IMR-90 (cell line): ENCODE data around the gene FOXO3. TPM values are rescaled to one million over a fixed set of nuclear protein-coding genes. Genes with fewer than 3 reads are reported as not detected.

ENCODE experiments used
- ATAC-seq: fragments of 200-7000 bp; cut with Tn5 transposase; 2 replicates; pipeline ENCODE4 v1.9.1; 2020; ENCODE audit warnings: low read depth, mild to moderate bottlenecking, moderate library complexity
- BruUV-seq: library from RNA; stranded (reverse); fragments of 400-500 nt; replicated peaks from 2 replicates; lab custom pipeline; 2021; lab: Mats Ljungman, UMichigan
- CTCF ChIA-PET: fragments of 300-600 bp; formaldehyde crosslinking; extraction: SDS; loops from one replicate; lab custom pipeline; 2021; ENCODE audit warnings: antibody characterized with exemption; lab: Yijun Ruan, JAX
- POLR2A ChIA-PET: fragments of 300-600 bp; sonication (Branson Sonifier 250); formaldehyde crosslinking; loops from one replicate; lab custom pipeline; 2022; ENCODE audit warnings: antibody characterized with exemption; ENCODE audit not compliant: unreplicated experiment; lab: Charles Lee
- DNase-seq: peaks from one replicate; pipeline ENCODE4 v3.0.0; 2013
- H2AFZ ChIP-seq: replicated peaks from 2 replicates; pipeline ENCODE3; 2013; ENCODE audit warnings: low read length, mild to moderate bottlenecking; ENCODE audit not compliant: poor library complexity
- H2AK5ac ChIP-seq: 2 replicates; pipeline ENCODE4 v1.6.1; 2013; ENCODE audit warnings: low read depth, low read length, inconsistent platforms
- H2AK9ac ChIP-seq: replicated peaks from 2 replicates; pipeline ENCODE3; 2013; ENCODE audit warnings: mild to moderate bottlenecking, low read depth, low read length, moderate library complexity; ENCODE audit not compliant: poor library complexity
- H2BK120ac ChIP-seq: 2 replicates; pipeline ENCODE4 v1.6.1; 2013; ENCODE audit warnings: low read depth, low read length, inconsistent platforms
- H2BK15ac ChIP-seq: 3 replicates; pipeline ENCODE4 v1.6.1; 2013; ENCODE audit warnings: low read depth, low read length, inconsistent platforms
- H2BK20ac ChIP-seq: 2 replicates; pipeline ENCODE4 v1.6.1; 2013; ENCODE audit warnings: low read depth, mild to moderate bottlenecking, inconsistent platforms, low read length, moderate library complexity
- H2BK5ac ChIP-seq: 2 replicates; pipeline ENCODE4 v1.6.1; 2013; ENCODE audit warnings: mild to moderate bottlenecking, low read depth, low read length, inconsistent platforms; ENCODE audit not compliant: poor library complexity, severe bottlenecking
- H3K14ac ChIP-seq: replicated peaks from 2 replicates; pipeline ENCODE4 v1.6.1; 2013; ENCODE audit warnings: low read depth, low read length, inconsistent platforms
- H3K18ac ChIP-seq: 2 replicates; pipeline ENCODE4 v1.6.1; 2013; ENCODE audit warnings: low read depth, low read length, control low read depth
- H3K23ac ChIP-seq: 2 replicates; pipeline ENCODE4 v1.6.1; 2013; ENCODE audit warnings: low read depth, low read length, inconsistent platforms
- H3K27ac ChIP-seq: 2 replicates; pipeline ENCODE4 v1.5.1; 2013; ENCODE audit warnings: mild to moderate bottlenecking, control low read depth, low read length; ENCODE audit not compliant: insufficient read depth
- H3K27me3 ChIP-seq: 2 replicates; pipeline ENCODE4 v1.6.1; 2013; ENCODE audit warnings: low read length; ENCODE audit not compliant: control insufficient read depth, insufficient read depth
- H3K36me3 ChIP-seq: 2 replicates; pipeline ENCODE4 v1.6.1; 2013; ENCODE audit warnings: low read length, mixed read lengths; ENCODE audit not compliant: control insufficient read depth, insufficient read depth
- H3K4ac ChIP-seq: 2 replicates; pipeline ENCODE4 v1.6.1; 2013; ENCODE audit warnings: low read depth, low read length, inconsistent platforms
- H3K4me1 ChIP-seq: 2 replicates; pipeline ENCODE4 v1.6.1; 2013; ENCODE audit warnings: low read length, mixed read lengths; ENCODE audit not compliant: control insufficient read depth, insufficient read depth
- H3K4me2 ChIP-seq: 2 replicates; pipeline ENCODE4 v1.6.1; 2013; ENCODE audit warnings: low read depth, mild to moderate bottlenecking, control low read depth, low read length, moderate library complexity
- H3K4me3 ChIP-seq: 2 replicates; pipeline ENCODE4 v1.5.1; 2013; ENCODE audit warnings: low read depth, mild to moderate bottlenecking, control low read depth, low read length, moderate library complexity; ENCODE audit not compliant: insufficient read depth
- H3K56ac ChIP-seq: 2 replicates; pipeline ENCODE4 v1.6.1; 2013; ENCODE audit warnings: low read length, inconsistent platforms; ENCODE audit not compliant: insufficient read depth; ENCODE audit errors: extremely low read depth
- H3K79me1 ChIP-seq, 2 experiments: 2 replicates each; pipeline ENCODE4 v1.6.1; 2013; ENCODE audit warnings: low read length in 2 of 2, inconsistent platforms in 1 of 2, low read depth in 1 of 2
- H3K9ac ChIP-seq: 2 replicates; pipeline ENCODE4 v1.6.1; 2013; ENCODE audit warnings: low read depth, low read length, control low read depth
- H3K9me1 ChIP-seq: 2 replicates; pipeline ENCODE4 v1.6.1; 2013; ENCODE audit warnings: low read length, inconsistent platforms; ENCODE audit not compliant: insufficient read depth
- H3K9me3 ChIP-seq: 2 replicates; pipeline ENCODE4 v1.6.1; 2013; ENCODE audit warnings: low read length; ENCODE audit not compliant: control insufficient read depth, insufficient read depth
- H4K20me1 ChIP-seq: 2 replicates; pipeline ENCODE4 v1.6.1; 2013; ENCODE audit warnings: low read length, inconsistent platforms; ENCODE audit not compliant: insufficient read depth
- H4K5ac ChIP-seq: 2 replicates; pipeline ENCODE4 v1.6.1; 2013; ENCODE audit warnings: mild to moderate bottlenecking, low read depth, low read length, control low read depth
- H4K8ac ChIP-seq, 2 experiments: 2 replicates each; pipeline ENCODE4 v1.6.1; 2013; ENCODE audit warnings: low read depth in 2 of 2, low read length in 2 of 2, control low read depth in 1 of 2, inconsistent platforms in 1 of 2
- H4K91ac ChIP-seq: 2 replicates; pipeline ENCODE4 v1.6.1; 2013; ENCODE audit warnings: low read depth, low read length, inconsistent platforms; ENCODE audit not compliant: insufficient read depth
- BHLHE40 ChIP-seq: fragments of 150-350 bp; IDR thresholded peaks from 2 replicates; pipeline ENCODE4 v1.6.1; 2016; ENCODE audit warnings: mild to moderate bottlenecking, low read depth, low read length
- CEBPB ChIP-seq: IDR thresholded peaks from 2 replicates; pipeline ENCODE4 v1.6.1; 2012; ENCODE audit warnings: low read depth, low read length, improper control_type of control experiment
- CHD1 ChIP-seq: IDR thresholded peaks from 2 replicates; pipeline ENCODE4 v1.6.1; 2012; ENCODE audit warnings: low read depth, low read length, improper control_type of control experiment
- FOS ChIP-seq: fragments of 150-350 bp; IDR thresholded peaks from 2 replicates; pipeline ENCODE4 v1.6.1; 2016; ENCODE audit warnings: low read depth, low read length
- MAFK ChIP-seq: IDR thresholded peaks from 2 replicates; pipeline ENCODE4 v1.6.1; 2012; ENCODE audit warnings: low read depth, low read length, improper control_type of control experiment
- MAZ ChIP-seq: IDR thresholded peaks from 2 replicates; pipeline ENCODE4 v1.6.1; 2012; ENCODE audit warnings: low read depth, mild to moderate bottlenecking, low read length, improper control_type of control experiment, moderate library complexity, borderline replicate concordance
- MXI1 ChIP-seq: IDR thresholded peaks from 2 replicates; pipeline ENCODE4 v1.6.1; 2012; ENCODE audit warnings: low read depth, mild to moderate bottlenecking, low read length, moderate library complexity, borderline replicate concordance
- NFE2L2 ChIP-seq: fragments of 150-350 bp; IDR thresholded peaks from 2 replicates; pipeline ENCODE4 v1.6.1; 2016; ENCODE audit warnings: low read depth, mild to moderate bottlenecking, low read length
- POLR2A ChIP-seq: IDR thresholded peaks from 2 replicates; pipeline ENCODE4 v1.6.1; 2012; ENCODE audit warnings: mild to moderate bottlenecking, low read depth, low read length
- RAD21 ChIP-seq: IDR thresholded peaks from 2 replicates; pipeline ENCODE4 v1.6.1; 2012; ENCODE audit warnings: low read length, improper control_type of control experiment
- RCOR1 ChIP-seq: IDR thresholded peaks from 2 replicates; pipeline ENCODE4 v1.6.1; 2012; ENCODE audit warnings: mild to moderate bottlenecking, low read length, improper control_type of control experiment; ENCODE audit not compliant: insufficient replicate concordance
- SMC3 ChIP-seq: fragments of 150-350 bp; IDR thresholded peaks from 2 replicates; pipeline ENCODE4 v1.6.1; 2016; ENCODE audit warnings: low read depth, mild to moderate bottlenecking, antibody characterized with exemption, low read length, moderate library complexity
- WGBS, 2 experiments: methylation state at CpG; one replicate each; pipeline versions ENCODE4 v1.1.5 to v1.1.7; 2013; ENCODE audit warnings: missing lambda C conversion rate in 2 of 2; ENCODE audit not compliant: insufficient read length in 1 of 2; ENCODE audit errors: extremely low coverage in 2 of 2; 5-methylcytosine and 5-hydroxymethylcytosine counted together
- dilution Hi-C: fragments of 300-500 bp; cut with HindIII; formaldehyde crosslinking; loops from one replicate; pipeline ENCODE4 v1.14.3; 2018; ENCODE audit warnings: low sequenced_read_pairs; ENCODE audit not compliant: unreplicated experiment
- in situ Hi-C: fragments of 300-500 bp; cut with MboI; formaldehyde crosslinking; loops from 3 replicates; pipeline ENCODE4 v1.14.3; 2019; ENCODE audit warnings: low sequenced_read_pairs, inconsistent platforms, mixed read lengths
- intact Hi-C: fragments of 100-400 bp; cut with micrococcal nuclease; formaldehyde crosslinking; loops from 2 replicates; pipeline ENCODE4 v1.10.0; 2022
- polyA plus RNA-seq, 3 experiments: library from polyadenylated mRNA; depleted of rRNA; stranded (reverse); fragments of >200 nt; gene quantifications; 2 replicates each; pipeline ENCODE4 v1.2.3, GENCODE V29; 2012; ENCODE audit warnings: low replicate concordance in 1 of 3
- total RNA-seq: library from RNA; depleted of rRNA; stranded (reverse); fragments of >200 nt; gene quantifications from 2 replicates; pipeline ENCODE4 v1.2.3, GENCODE V29; 2012
- TF ChIP-seq, protein P1 (sequence below): conservative IDR thresholded peaks from 2 replicates; pipeline ENCODE4 v1.5.1; 2012; ENCODE audit warnings: mild to moderate bottlenecking, low read depth, low read length, improper control_type of control experiment
- TF ChIP-seq, protein P2 (sequence below): fragments of 150-350 bp; IDR thresholded peaks from 2 replicates; pipeline ENCODE4 v1.6.1; 2016; ENCODE audit warnings: low read depth, mild to moderate bottlenecking, low read length, moderate library complexity, borderline replicate concordance
- TF ChIP-seq, protein P3 (sequence below): fragments of 150-350 bp; IDR thresholded peaks from 2 replicates; pipeline ENCODE4 v1.6.1; 2017; ENCODE audit warnings: mild to moderate bottlenecking, antibody characterized with exemption, low read length, low read depth

The FOXO3 gene
- total and polyA plus RNA-seq, 2 of the 4 experiments (the other 2 are of a cell fraction) = 17.5 to 38.7 TPM

DNA sequence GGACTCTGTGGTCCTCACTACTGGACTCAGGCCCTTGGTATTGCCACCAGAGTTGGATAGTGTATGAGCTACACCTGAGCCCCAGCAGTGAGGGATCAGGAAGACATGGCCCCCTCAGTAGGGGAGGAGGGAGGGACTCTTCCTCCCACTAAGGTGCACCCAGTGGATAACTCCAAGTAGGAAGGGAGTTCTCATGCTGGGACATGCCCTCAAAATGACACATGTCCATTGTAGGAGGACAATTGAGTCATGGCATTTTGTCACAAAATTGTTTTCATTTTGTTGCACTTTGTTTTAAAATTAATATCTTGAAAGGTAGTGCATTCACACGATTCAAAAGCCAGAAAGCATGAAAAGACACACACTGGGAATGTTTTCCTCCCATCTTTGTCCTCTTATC lies 127.2 kb downstream of the FOXO3 start:
- H2AFZ ChIP-seq = no peak overlapping the region
- intact Hi-C loops = loop anchor here (2.0 kb wide), 1 partner anchor 131 kb away; no protein-coding TSS in a partner anchor

More for the DNA sequence above, 127.2 kb downstream of the FOXO3 start:
- dilution Hi-C loops (no loop called here), in situ Hi-C loops (no loop called here)
- ChIA-PET POLR2A (no interaction called here), CTCF (no interaction called here)
- ATAC-seq (no peak), DNase-seq (no peak)
- H3K9me3 ChIP-seq = no peaks in the 10 kb centered on the region
- BruUV-seq = no TSS peak
- H3K4me3 ChIP-seq = no peak overlapping the region
- peak overlapping the region; percentile 2; the same call in 1 of the 2 replicates for H2BK120ac ChIP-seq
- H3K9me1 ChIP-seq = peaks cover 27% of the 10 kb centered on the region
- no CpG with 5 or more reads among the region's 1 CpG for WGBS, 2 experiments
- H2BK20ac ChIP-seq = 0 out of 2 replicates have a peak overlapping the region, but pooled peaks have one; percentile 37
- no peak overlapping the region for H3K23ac ChIP-seq
- H4K91ac ChIP-seq = peak overlapping the region; percentile 31; the same call in 1 of the 2 replicates
- 0 out of 3 replicates have a peak overlapping the region, but pooled peaks have one; percentile 26 for H2BK15ac ChIP-seq
- 0 out of 2 replicates have a peak overlapping the region, but pooled peaks have one; percentile 38 for H3K14ac ChIP-seq
- H2AK9ac ChIP-seq = no peak overlapping the region
- no peak overlapping the region for H3K4me2 ChIP-seq
- no peak overlapping the region for H3K56ac ChIP-seq
- H2BK5ac ChIP-seq = no peak overlapping the region
- H3K4me1 ChIP-seq = peaks cover 28% of the 10 kb centered on the region
- H4K5ac ChIP-seq = no peak overlapping the region
- H3K18ac ChIP-seq = no peak overlapping the region
- H2AK5ac ChIP-seq = peak overlapping the region; percentile 70
- H3K9ac ChIP-seq = no peak overlapping the region
- no peaks in the 10 kb centered on the region for H3K27me3 ChIP-seq
- TF ChIP-seq NFE2L2 (no peak), POLR2A (no peak), SMC3 (no peak), RAD21 (no peak), MXI1 (no peak), MAZ (no peak), BHLHE40 (no peak), RCOR1 (no peak), CEBPB (no peak), MAFK (no peak), CHD1 (no peak), FOS (no peak)
- TF ChIP-seq, protein P1, sequence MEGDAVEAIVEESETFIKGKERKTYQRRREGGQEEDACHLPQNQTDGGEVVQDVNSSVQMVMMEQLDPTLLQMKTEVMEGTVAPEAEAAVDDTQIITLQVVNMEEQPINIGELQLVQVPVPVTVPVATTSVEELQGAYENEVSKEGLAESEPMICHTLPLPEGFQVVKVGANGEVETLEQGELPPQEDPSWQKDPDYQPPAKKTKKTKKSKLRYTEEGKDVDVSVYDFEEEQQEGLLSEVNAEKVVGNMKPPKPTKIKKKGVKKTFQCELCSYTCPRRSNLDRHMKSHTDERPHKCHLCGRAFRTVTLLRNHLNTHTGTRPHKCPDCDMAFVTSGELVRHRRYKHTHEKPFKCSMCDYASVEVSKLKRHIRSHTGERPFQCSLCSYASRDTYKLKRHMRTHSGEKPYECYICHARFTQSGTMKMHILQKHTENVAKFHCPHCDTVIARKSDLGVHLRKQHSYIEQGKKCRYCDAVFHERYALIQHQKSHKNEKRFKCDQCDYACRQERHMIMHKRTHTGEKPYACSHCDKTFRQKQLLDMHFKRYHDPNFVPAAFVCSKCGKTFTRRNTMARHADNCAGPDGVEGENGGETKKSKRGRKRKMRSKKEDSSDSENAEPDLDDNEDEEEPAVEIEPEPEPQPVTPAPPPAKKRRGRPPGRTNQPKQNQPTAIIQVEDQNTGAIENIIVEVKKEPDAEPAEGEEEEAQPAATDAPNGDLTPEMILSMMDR = no peak
- TF ChIP-seq, protein P2, sequence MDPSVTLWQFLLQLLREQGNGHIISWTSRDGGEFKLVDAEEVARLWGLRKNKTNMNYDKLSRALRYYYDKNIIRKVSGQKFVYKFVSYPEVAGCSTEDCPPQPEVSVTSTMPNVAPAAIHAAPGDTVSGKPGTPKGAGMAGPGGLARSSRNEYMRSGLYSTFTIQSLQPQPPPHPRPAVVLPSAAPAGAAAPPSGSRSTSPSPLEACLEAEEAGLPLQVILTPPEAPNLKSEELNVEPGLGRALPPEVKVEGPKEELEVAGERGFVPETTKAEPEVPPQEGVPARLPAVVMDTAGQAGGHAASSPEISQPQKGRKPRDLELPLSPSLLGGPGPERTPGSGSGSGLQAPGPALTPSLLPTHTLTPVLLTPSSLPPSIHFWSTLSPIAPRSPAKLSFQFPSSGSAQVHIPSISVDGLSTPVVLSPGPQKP = no peak
- TF ChIP-seq, protein P3, sequence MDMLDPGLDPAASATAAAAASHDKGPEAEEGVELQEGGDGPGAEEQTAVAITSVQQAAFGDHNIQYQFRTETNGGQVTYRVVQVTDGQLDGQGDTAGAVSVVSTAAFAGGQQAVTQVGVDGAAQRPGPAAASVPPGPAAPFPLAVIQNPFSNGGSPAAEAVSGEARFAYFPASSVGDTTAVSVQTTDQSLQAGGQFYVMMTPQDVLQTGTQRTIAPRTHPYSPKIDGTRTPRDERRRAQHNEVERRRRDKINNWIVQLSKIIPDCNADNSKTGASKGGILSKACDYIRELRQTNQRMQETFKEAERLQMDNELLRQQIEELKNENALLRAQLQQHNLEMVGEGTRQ = no peak
- peak overlapping the region; percentile 8; the same call in 1 of the 2 replicates for H3K4ac ChIP-seq
- H3K36me3 ChIP-seq = peaks cover 6% of the 10 kb centered on the region
- peak overlapping the region in 1 of 2 experiments; percentile 46; a peak in 1 of 4 replicates for H4K8ac ChIP-seq
- peaks cover 5% of the 10 kb centered on the region; the same call in 1 of the 2 replicates for H4K20me1 ChIP-seq
- H3K27ac ChIP-seq = no peak overlapping the region
- peaks cover 25 to 58% of the 10 kb centered on the region in 2 experiments for H3K79me1 ChIP-seq
